ENCODE measurements around the gene MFF. TPM values are rescaled to one million over a fixed set of nuclear protein-coding genes. Genes with fewer than 3 reads are reported as not detected.

The MFF gene, protein sequence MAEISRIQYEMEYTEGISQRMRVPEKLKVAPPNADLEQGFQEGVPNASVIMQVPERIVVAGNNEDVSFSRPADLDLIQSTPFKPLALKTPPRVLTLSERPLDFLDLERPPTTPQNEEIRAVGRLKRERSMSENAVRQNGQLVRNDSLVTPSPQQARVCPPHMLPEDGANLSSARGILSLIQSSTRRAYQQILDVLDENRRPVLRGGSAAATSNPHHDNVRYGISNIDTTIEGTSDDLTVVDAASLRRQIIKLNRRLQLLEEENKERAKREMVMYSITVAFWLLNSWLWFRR
- total RNA-seq: 100 to 1,000 TPM in 1 of 2 donors, 10 to 100 TPM in 1; 86.9 to 141 TPM

DNA sequence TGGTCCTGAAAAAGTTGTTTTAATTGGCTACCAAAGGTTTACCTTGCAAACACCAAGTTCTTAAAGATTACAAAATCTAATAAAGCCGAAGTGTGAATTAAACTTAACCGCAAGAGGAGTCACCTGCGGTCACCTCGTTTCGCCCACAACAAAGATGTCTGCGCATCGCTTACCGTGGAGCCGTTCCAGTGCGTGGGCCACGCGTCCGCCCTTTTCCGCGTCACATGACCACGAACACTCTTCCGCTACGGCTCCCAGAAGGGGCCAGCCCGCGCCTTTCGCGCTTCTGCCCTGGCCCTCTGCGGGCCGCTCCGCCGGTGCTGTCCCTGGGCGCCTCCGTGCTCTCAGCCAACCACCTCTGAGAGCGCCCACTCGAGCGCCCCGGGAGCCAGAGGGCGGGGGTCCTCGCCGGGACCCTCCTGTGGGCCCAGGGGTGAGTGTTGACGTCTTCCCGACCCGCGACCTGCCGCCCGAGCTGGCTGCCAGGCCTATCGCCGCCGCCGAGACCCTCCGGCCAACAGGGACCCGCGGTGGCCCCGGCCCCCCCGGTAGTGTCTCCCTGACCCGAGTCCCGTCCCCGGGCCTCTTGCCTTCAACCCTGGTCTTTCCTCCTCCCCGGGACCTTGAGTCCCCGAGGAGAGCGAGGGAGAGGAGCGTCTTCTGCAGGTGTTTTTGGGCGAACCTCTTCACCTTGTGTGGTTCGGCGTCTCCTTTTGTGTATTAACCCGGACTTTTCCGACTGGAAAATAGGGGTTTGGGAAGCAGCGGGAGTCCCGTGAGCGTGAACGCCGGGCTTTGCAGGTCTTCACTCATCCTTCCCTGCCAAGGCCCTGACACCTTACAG lies at the start of gene MFF:
Gene MFF (plus strand): TSS at position 257 of the 844 bp plus-strand sequence. CDS start 5,415 bp downstream, outside the sequence.
- TF ChIP-seq, protein P1, sequence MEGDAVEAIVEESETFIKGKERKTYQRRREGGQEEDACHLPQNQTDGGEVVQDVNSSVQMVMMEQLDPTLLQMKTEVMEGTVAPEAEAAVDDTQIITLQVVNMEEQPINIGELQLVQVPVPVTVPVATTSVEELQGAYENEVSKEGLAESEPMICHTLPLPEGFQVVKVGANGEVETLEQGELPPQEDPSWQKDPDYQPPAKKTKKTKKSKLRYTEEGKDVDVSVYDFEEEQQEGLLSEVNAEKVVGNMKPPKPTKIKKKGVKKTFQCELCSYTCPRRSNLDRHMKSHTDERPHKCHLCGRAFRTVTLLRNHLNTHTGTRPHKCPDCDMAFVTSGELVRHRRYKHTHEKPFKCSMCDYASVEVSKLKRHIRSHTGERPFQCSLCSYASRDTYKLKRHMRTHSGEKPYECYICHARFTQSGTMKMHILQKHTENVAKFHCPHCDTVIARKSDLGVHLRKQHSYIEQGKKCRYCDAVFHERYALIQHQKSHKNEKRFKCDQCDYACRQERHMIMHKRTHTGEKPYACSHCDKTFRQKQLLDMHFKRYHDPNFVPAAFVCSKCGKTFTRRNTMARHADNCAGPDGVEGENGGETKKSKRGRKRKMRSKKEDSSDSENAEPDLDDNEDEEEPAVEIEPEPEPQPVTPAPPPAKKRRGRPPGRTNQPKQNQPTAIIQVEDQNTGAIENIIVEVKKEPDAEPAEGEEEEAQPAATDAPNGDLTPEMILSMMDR (IDR thresholded peaks at IDR 0.05): peak in 5 of 7 experiments; percentile 15 to 40 (median 31)
- peak; percentile 78 to 90 (median 89) for TF ChIP-seq POLR2A (IDR thresholded peaks at IDR 0.05)
- Histone ChIP-seq H3K9me3 (no peaks in the 10 kb centered on the region), H3K27me3 (no peaks in the 10 kb centered on the region), H3K27ac (peak within 1 kb of the TSS; percentile 83 to 97 (median 93)), H3K4me1 (peaks cover 17% of the 10 kb centered on the region), H3K36me3 (replicated peaks in 1 of 2; ENCODE audit: insufficient read depth in 1 of 2, low read depth in 2 of 2) (peaks cover 0 to under 1% of the 10 kb centered on the region in 2 donors), H3K4me3 (peak within 1 kb of the TSS; percentile 93 to 99)
- ATAC-seq (peak; percentile 100), DNase-seq (peak; percentile 93 to 95 (median 94))
- intact Hi-C loops (cut with DNase I): no loop called here
- 1 to 2% methylated on average over 26 to 67 of the region's 67 CpGs for WGBS, 2 donors

DNA sequence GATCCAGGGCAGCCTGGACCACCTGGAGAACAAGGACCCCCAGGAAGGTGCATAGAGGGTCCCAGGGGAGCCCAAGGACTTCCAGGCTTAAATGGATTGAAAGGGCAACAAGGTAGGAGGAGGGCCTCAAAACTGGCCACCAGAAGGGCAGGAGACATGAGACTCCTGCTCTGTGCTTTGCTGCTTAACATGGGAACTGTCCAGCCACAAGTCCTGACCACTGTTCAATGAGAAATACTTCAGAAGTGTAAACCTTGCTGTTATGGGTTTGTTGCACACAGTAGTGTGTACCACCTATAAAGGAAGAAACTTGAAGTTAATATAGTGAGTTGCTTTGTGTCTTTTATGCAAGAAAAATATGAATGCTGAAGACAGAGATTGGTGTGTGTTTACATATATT lies 44.2 kb upstream of the MFF start:
- intact Hi-C loops (cut with DNase I): no loop called here
- TF ChIP-seq, protein P1 (IDR thresholded peaks at IDR 0.05): no peak
- TF ChIP-seq POLR2A (IDR thresholded peaks at IDR 0.05): no peak
- no peak overlapping the region for H3K4me3 ChIP-seq
- H3K36me3 ChIP-seq (replicated peaks in 1 of 2; ENCODE audit: insufficient read depth in 1 of 2, low read depth in 2 of 2): no peaks in the 10 kb centered on the region
- no peaks in the 10 kb centered on the region for H3K9me3 ChIP-seq
- H3K27me3 ChIP-seq: no peaks in the 10 kb centered on the region
- no peak overlapping the region for H3K27ac ChIP-seq
- ATAC-seq (no peak), DNase-seq (no peak)
- H3K4me1 ChIP-seq: no peaks in the 10 kb centered on the region

DNA sequence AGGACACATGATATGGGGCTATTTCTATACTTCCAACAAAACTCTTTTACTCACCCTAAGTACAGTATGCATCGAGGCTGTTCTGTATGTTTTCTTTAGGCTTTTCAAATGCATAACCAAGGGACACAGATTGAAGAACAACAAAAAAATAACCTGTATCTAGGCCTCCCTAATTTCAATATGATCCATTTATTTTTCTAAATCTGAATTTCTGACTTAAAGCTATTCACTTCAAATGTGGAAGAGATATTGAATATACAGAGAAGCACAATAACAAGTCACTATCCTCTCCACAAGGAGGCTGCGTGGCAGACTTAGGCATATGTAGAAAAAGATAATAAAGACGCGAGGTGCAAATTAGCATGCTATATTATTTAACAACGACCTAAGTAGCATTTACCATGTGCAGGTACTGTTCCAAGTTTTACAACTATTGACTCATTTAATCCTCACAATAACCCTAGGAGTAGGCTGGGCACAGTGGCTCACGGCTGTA lies 39.3 kb upstream of the MFF start:
- TF ChIP-seq, protein P1 (IDR thresholded peaks at IDR 0.05): no peak
- TF ChIP-seq POLR2A (IDR thresholded peaks at IDR 0.05): no peak
- Histone ChIP-seq H3K4me1 (no peaks in the 10 kb centered on the region), H3K27ac (no peak overlapping the region), H3K9me3 (no peaks in the 10 kb centered on the region), H3K4me3 (no peak overlapping the region), H3K36me3 (replicated peaks in 1 of 2; ENCODE audit: insufficient read depth in 1 of 2, low read depth in 2 of 2) (no peaks in the 10 kb centered on the region), H3K27me3 (no peaks in the 10 kb centered on the region)
- WGBS, 2 donors: 91 to 94% methylated on average over 6 of the region's 6 CpGs
- ATAC-seq: no peak
- intact Hi-C loops (cut with DNase I): no loop called here
- DNase-seq: no peak

DNA sequence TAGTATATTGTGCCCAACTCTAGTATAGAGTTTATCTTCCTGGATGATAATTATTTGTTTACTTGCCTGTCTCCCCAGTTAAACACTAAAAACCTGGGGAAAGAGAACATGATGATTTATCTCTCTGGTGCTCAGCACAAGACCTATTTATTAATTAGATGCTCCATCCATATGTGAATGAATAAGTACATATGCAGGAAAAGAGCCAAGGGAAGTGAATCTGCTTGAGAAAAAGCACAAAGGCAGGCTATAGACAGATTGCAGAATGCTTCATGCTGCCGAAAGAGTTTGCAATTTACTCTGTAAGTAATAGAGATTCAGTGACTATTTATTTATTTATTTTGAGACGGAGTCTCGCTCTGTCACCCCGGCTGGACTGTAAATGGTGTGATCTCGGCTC lies 37.3 kb upstream of the MFF start:
- no peaks in the 10 kb centered on the region for H3K27me3 ChIP-seq
- DNase-seq (no peak), ATAC-seq (no peak)
- TF ChIP-seq POLR2A (IDR thresholded peaks at IDR 0.05): no peak
- TF ChIP-seq, protein P1 (IDR thresholded peaks at IDR 0.05): no peak
- intact Hi-C loops (cut with DNase I): no loop called here
- H3K9me3 ChIP-seq: no peaks in the 10 kb centered on the region
- H3K4me1 ChIP-seq: peaks cover under 1% of the 10 kb centered on the region
- WGBS, 2 donors: 92 to 96% methylated on average over 5 of the region's 5 CpGs
- H3K36me3 ChIP-seq (replicated peaks in 1 of 2; ENCODE audit: insufficient read depth in 1 of 2, low read depth in 2 of 2): no peaks in the 10 kb centered on the region
- H3K27ac ChIP-seq: no peak overlapping the region
- no peak overlapping the region for H3K4me3 ChIP-seq

Measured in body of pancreas (tissue), 4 donors.